Mammary epithelial cell (primary cell): Measurements from ENCODE around the gene SNTG2.

Source experiments
- EZH2 ChIP-seq: IDR thresholded peaks from 2 replicates; pipeline ENCODE4 v1.6.1; 2012; ENCODE audit warnings: low read length, inconsistent platforms, borderline replicate concordance
- TF ChIP-seq, protein P1 (sequence below), 2 donors: IDR thresholded peaks in 1 of 2; conservative IDR thresholded peaks in 1 of 2; 2 replicates each; pipeline ENCODE4 v1.5.1; 2011 to 2012; ENCODE audit warnings: inconsistent platforms in 2 of 2, low read length in 2 of 2, mild to moderate bottlenecking in 2 of 2, control low read depth in 1 of 2, low read depth in 1 of 2; ENCODE audit not compliant: insufficient read depth in 1 of 2; ENCODE audit errors: extremely low read depth in 1 of 2

DNA sequence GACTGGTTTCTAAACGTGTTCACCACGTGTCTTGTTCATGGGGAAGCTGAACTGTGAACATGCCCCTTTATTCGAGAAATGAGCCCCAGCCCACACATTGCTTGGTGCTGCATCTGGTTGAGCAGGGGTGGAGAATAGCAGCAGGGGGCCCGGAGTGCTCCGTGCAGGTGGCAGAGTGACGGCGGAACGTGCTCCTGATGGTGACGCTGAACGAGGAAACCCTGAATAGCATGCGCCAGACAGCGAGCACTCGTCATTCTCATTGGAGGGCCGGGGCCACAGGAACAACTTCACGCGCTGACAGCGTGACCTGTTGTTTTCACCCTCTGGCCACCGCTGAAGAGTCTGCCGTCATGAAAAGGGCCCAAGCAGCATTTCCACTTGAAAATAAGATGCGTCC, 336.8 kb downstream of the SNTG2 start:
- TF ChIP-seq, protein P1, sequence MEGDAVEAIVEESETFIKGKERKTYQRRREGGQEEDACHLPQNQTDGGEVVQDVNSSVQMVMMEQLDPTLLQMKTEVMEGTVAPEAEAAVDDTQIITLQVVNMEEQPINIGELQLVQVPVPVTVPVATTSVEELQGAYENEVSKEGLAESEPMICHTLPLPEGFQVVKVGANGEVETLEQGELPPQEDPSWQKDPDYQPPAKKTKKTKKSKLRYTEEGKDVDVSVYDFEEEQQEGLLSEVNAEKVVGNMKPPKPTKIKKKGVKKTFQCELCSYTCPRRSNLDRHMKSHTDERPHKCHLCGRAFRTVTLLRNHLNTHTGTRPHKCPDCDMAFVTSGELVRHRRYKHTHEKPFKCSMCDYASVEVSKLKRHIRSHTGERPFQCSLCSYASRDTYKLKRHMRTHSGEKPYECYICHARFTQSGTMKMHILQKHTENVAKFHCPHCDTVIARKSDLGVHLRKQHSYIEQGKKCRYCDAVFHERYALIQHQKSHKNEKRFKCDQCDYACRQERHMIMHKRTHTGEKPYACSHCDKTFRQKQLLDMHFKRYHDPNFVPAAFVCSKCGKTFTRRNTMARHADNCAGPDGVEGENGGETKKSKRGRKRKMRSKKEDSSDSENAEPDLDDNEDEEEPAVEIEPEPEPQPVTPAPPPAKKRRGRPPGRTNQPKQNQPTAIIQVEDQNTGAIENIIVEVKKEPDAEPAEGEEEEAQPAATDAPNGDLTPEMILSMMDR (conservative IDR thresholded peaks at IDR 0.05 in 1 of 2, IDR thresholded peaks at IDR 0.05 in 1 of 2; ENCODE audit: extremely low read depth in 1 of 2, insufficient read depth in 1 of 2, low read depth in 1 of 2, low read length in 2 of 2): no peak
- TF ChIP-seq EZH2: no peak
